ENCODE measurements around the gene IL7R. TPM values are rescaled to one million over a fixed set of nuclear protein-coding genes. Genes with fewer than 3 reads are reported as not detected.

Gene IL7R
- polyA plus RNA-seq, 1 experiment: 43.7 TPM

DNA sequence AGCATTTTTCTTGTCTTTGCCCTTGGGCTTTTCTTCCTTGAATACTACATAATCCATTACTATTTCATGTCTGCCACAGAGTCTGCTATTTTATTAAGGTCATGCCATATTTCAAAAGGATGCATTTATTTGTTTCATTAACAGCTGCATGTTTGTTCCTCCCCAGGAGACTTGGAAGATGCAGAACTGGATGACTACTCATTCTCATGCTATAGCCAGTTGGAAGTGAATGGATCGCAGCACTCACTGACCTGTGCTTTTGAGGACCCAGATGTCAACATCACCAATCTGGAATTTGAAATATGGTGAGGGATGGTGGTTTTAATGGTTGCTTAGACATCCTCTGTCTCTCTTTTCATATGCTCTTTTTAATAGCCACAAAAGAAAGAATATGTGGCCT lies 4.0 kb downstream of the IL7R start:
- H3K9me3 ChIP-seq (ENCODE audit: control insufficient read depth, insufficient read depth, low read length): no peaks in the 10 kb centered on the region
- no peaks in the 10 kb centered on the region for H3K27me3 ChIP-seq (ENCODE audit: control insufficient read depth, insufficient read depth, low read length)
- POLR2A ChIA-PET: no interaction called here
- CTCF ChIA-PET: interaction anchor here (4.0 kb wide), 1 partner anchor 65 kb away, joined by 19 read pairs; no protein-coding TSS in a partner anchor
- TF ChIP-seq, protein P1, sequence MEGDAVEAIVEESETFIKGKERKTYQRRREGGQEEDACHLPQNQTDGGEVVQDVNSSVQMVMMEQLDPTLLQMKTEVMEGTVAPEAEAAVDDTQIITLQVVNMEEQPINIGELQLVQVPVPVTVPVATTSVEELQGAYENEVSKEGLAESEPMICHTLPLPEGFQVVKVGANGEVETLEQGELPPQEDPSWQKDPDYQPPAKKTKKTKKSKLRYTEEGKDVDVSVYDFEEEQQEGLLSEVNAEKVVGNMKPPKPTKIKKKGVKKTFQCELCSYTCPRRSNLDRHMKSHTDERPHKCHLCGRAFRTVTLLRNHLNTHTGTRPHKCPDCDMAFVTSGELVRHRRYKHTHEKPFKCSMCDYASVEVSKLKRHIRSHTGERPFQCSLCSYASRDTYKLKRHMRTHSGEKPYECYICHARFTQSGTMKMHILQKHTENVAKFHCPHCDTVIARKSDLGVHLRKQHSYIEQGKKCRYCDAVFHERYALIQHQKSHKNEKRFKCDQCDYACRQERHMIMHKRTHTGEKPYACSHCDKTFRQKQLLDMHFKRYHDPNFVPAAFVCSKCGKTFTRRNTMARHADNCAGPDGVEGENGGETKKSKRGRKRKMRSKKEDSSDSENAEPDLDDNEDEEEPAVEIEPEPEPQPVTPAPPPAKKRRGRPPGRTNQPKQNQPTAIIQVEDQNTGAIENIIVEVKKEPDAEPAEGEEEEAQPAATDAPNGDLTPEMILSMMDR (IDR thresholded peaks at IDR 0.05; ENCODE audit: low read depth, low read length): no peak
- H3K27ac ChIP-seq (ENCODE audit: low read depth, low read length): no peak overlapping the region
- no peak for DNase-seq (ENCODE audit: low read depth, low spot score)
- H3K4me3 ChIP-seq (ENCODE audit: low read depth, low read length): no peak overlapping the region

DNA sequence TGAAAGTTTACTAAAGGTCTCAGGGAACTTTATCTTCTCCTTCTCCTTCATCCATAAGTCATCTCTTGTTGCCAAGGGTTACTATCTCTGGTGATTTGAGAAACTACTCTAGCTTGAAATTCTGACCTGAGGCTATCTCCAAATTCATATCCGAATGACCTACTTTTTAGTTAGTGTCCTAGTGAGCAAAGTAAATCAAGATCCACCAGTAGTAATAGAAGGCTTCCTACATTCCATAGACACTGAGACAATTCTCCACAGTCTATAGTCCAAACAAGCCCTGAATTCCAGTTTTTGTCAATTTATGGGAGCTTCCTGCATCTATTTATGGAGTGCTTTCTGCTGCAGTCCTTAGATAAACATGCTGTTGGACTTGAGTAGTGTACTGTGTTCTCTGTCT lies 5.0 kb downstream of the IL7R start:
- H3K27ac ChIP-seq (ENCODE audit: low read depth, low read length): no peak overlapping the region
- H3K9me3 ChIP-seq (ENCODE audit: control insufficient read depth, insufficient read depth, low read length): no peaks in the 10 kb centered on the region
- TF ChIP-seq, protein P1 (IDR thresholded peaks at IDR 0.05; ENCODE audit: low read depth, low read length): no peak
- no peak overlapping the region for H3K4me3 ChIP-seq (ENCODE audit: low read depth, low read length)
- H3K27me3 ChIP-seq (ENCODE audit: control insufficient read depth, insufficient read depth, low read length): no peaks in the 10 kb centered on the region
- DNase-seq (ENCODE audit: low read depth, low spot score): no peak
- ChIA-PET POLR2A (no interaction called here), CTCF (interaction anchor here (1.0 to 4.0 kb wide), 2 partner anchors 64 to 444 kb away, joined by 3 to 19 read pairs; no protein-coding TSS in a partner anchor)

DNA sequence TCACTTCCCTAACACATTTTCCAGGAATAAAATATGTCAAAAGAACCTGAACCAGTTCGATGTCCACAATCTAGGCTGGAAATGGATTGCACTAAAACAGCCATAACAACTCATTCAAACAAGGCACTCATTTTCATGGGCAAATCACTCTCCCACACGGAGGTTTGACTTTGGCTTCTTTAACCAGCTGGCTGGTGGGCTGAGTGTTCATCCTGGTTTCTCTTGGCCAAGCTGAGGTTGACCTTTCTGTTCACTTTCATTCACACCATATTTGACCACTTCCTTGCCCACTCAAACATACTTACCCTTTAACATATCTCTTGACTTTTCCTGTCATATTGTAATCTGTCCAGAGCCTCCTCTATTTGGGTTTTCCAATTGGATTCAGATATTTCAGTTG lies 5.4 kb downstream of the IL7R start:
- Histone ChIP-seq H3K27me3 (ENCODE audit: control insufficient read depth, insufficient read depth, low read length) (no peaks in the 10 kb centered on the region), H3K9me3 (ENCODE audit: control insufficient read depth, insufficient read depth, low read length) (no peaks in the 10 kb centered on the region), H3K27ac (ENCODE audit: low read depth, low read length) (no peak overlapping the region), H3K4me3 (ENCODE audit: low read depth, low read length) (no peak overlapping the region)
- ChIA-PET CTCF (interaction anchor here (1.0 kb wide), 1 partner anchor 444 kb away, joined by 3 read pairs; no protein-coding TSS in a partner anchor), POLR2A (no interaction called here)
- DNase-seq (ENCODE audit: low read depth, low spot score): no peak
- TF ChIP-seq, protein P1 (IDR thresholded peaks at IDR 0.05; ENCODE audit: low read depth, low read length): no peak

GRCh38 chr5:35863159-35863558 lies 6.5 kb downstream of the IL7R start:
- H3K27me3 ChIP-seq (ENCODE audit: control insufficient read depth, insufficient read depth, low read length): no peaks in the 10 kb centered on the region
- no peak overlapping the region for H3K27ac ChIP-seq (ENCODE audit: low read depth, low read length)
- TF ChIP-seq, protein P1 (IDR thresholded peaks at IDR 0.05; ENCODE audit: low read depth, low read length): no peak
- no peak for DNase-seq (ENCODE audit: low read depth, low spot score)
- ChIA-PET CTCF (no interaction called here), POLR2A (no interaction called here)
- no peaks in the 10 kb centered on the region for H3K9me3 ChIP-seq (ENCODE audit: control insufficient read depth, insufficient read depth, low read length)
- H3K4me3 ChIP-seq (ENCODE audit: low read depth, low read length): no peak overlapping the region

DNA sequence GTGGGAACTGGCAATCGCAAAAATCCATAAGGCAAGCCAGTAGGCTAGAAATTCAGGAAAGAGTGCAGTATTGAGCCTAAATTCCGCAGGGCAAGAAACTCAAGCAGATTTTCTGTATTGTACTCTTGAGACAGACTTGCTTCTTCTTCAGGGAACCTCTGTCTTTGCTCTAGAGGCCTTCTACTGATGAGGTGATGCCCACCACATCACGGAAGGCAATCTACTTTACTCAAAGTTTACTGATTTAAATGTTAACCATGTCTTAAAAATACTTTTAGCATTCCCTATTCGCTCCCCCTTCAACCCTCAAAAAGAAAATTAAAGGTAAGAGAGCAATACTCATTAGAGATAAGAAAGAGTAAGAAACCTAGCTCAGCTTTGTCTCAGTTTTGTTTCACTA lies 11.3 kb downstream of the IL7R start:
- Histone ChIP-seq H3K4me3 (ENCODE audit: low read depth, low read length) (no peak overlapping the region), H3K27ac (ENCODE audit: low read depth, low read length) (no peak overlapping the region), H3K9me3 (ENCODE audit: control insufficient read depth, insufficient read depth, low read length) (no peaks in the 10 kb centered on the region), H3K27me3 (ENCODE audit: control insufficient read depth, insufficient read depth, low read length) (no peaks in the 10 kb centered on the region)
- ChIA-PET POLR2A (no interaction called here), CTCF (no interaction called here)
- TF ChIP-seq, protein P1 (IDR thresholded peaks at IDR 0.05; ENCODE audit: low read depth, low read length): no peak
- no peak for DNase-seq (ENCODE audit: low read depth, low spot score)
